Transverse colon (tissue), 4 donors: Measurements from ENCODE around the gene CTDP1.

Source experiments
- CTCF ChIP-seq, 5 experiments: fragments of 200-600 bp in 3 of 5; fragments of 450-650 bp in 2 of 5; sonication (generic) in 3 of 5; IDR thresholded peaks; 1 replicate in 2 of 5; 2 replicates in 3 of 5; pipeline ENCODE4 v1.5.1; 2016 to 2017; ENCODE audit warnings: antibody characterized with exemption in 5 of 5, inconsistent platforms in 3 of 5, mild to moderate bottlenecking in 2 of 5, moderate library complexity in 1 of 5
- EP300 ChIP-seq: sonication (generic); formaldehyde crosslinking; IDR thresholded peaks from one replicate; pipeline ENCODE4 v1.6.1; 2017; ENCODE audit warnings: antibody characterized with exemption, low read depth
- POLR2A ChIP-seq: fragments of 450-650 bp; IDR thresholded peaks from one replicate; pipeline ENCODE4 v1.6.1; 2016; ENCODE audit warnings: antibody characterized with exemption, mild to moderate bottlenecking, moderate library complexity
- POLR2AphosphoS5 ChIP-seq, 3 donors: sonication (generic); formaldehyde crosslinking; IDR thresholded peaks; one replicate each; pipeline ENCODE4 v1.6.1; 2016; ENCODE audit warnings: antibody characterized with exemption in 3 of 3

- TF ChIP-seq POLR2AphosphoS5 (IDR thresholded peaks at IDR 0.05) (no peak), POLR2A (no peak), CTCF (IDR thresholded peaks at IDR 0.05) (no peak), EP300 (no peak)
These were observed 105.6 kb downstream of the CTDP1 start for GRCh38 chr18:79784965-79785770.
